GM12878 (cell line): ENCODE measurements around the gene ABHD17C.

Source experiments
- CTCF ChIP-seq, 3 experiments: IDR thresholded peaks in 2 of 3; conservative IDR thresholded peaks in 1 of 3; 2 replicates each; pipeline ENCODE4 v1.5.1; 2011; ENCODE audit warnings: low read depth in 3 of 3, low read length in 3 of 3, mild to moderate bottlenecking in 3 of 3, control low read depth in 2 of 3, moderate library complexity in 2 of 3, inconsistent platforms in 1 of 3, mixed read lengths in 1 of 3; ENCODE audit not compliant: control insufficient read depth in 2 of 3, insufficient read depth in 1 of 3; ENCODE audit errors: extremely low read depth in 1 of 3
- EZH2 ChIP-seq: IDR thresholded peaks from 2 replicates; pipeline ENCODE4 v1.6.1; 2012; ENCODE audit warnings: low read depth, mild to moderate bottlenecking, control low read depth, inconsistent platforms, low read length, borderline replicate concordance; ENCODE audit not compliant: control insufficient read depth
- GABPA ChIP-seq: IDR thresholded peaks from 2 replicates; pipeline ENCODE4 v1.6.1; 2014; ENCODE audit warnings: antibody characterized with exemption, low read depth, mild to moderate bottlenecking, inconsistent platforms
- POLR2A ChIP-seq: IDR thresholded peaks from 2 replicates; pipeline ENCODE4 v1.6.1; 2011; ENCODE audit warnings: low read depth, mild to moderate bottlenecking, low read length
- RAD21 ChIP-seq: IDR thresholded peaks from 2 replicates; pipeline ENCODE4 v1.6.1; 2011; ENCODE audit warnings: mild to moderate bottlenecking, low read depth, low read length, moderate library complexity; ENCODE audit not compliant: insufficient read depth

- TF ChIP-seq EZH2 (no peak), GABPA (no peak), POLR2A (no peak), RAD21 (no peak), CTCF (IDR thresholded peaks at IDR 0.05 in 2 of 3, conservative IDR thresholded peaks at IDR 0.05 in 1 of 3; ENCODE audit: control insufficient read depth in 2 of 3, extremely low read depth in 1 of 3, insufficient read depth in 1 of 3, low read depth in 3 of 3, low read length in 3 of 3) (no peak)
Observed at GRCh38 chr15:80780416-80781221, 85.5 kb downstream of the ABHD17C start.
